ENCODE data around the gene SPDYE9.
"Not testable (repeated sequence)": the region's sequence is repeated elsewhere in the genome, so short reads cannot be mapped to it uniquely, and the experiment has no call there.

The SPDYE9 gene

DNA sequence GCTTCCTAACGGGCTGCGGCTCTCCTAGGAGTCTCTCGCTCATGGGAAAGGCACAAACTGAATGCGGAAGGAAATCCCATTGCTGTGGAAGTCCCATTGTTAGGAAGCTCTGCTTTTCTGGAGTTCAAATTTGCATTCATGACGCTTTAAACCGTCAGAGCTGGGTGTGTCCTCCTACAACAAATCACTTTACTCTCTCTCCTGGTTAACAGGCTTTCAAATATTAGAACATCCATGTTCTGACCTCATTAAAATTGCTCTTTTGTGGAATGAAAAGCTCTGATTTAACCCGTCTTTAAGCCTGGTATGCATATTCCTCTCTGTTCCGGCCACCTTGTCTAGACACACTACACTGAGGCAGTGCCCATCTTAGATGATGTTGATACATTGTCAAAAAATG is at the start of gene SPDYE9:
TSS of gene SPDYE9 (minus strand) at position 101 of the 400 bp plus-strand sequence. CDS start 1,800 bp downstream, outside the sequence.
- DNase-seq: not testable (repeated sequence)

- DNase-seq: not testable (repeated sequence)
Measured at GRCh38 chr7:73134866-73135265, 49.0 kb upstream of the SPDYE9 start.

DNA sequence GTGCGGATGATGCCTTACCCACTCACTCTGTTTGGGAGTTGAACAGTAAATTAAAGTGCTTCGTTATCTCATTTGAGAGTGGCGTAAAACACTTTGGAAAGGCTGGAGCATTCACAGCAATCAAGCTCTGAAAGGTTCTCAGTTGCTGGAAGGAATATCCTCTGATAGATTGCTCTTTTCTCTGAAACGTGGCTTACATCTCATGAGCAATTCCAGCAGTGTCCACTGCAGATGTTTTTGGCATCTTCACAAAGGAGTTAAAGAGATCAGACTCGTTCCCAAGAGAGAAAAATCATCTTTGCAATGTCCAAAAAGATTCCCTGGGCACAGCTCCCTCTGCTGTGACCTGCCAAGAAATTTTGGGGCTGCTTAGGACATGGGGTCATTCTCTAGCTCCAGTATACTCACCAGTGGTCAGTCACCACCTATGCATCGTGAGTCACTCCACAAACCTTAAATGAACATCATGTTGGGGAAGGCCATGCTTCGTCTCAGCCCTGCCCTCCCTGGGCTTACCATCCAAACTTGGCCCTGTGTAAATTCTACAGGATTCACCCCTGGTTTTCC is 46.9 kb upstream of the SPDYE9 start:
- not testable (repeated sequence) for DNase-seq

GRCh38 chr7:73130612-73131011 is 44.8 kb upstream of the SPDYE9 start:
- DNase-seq: not testable (repeated sequence)

GRCh38 chr7:73124126-73124525 is 38.3 kb upstream of the SPDYE9 start:
- not testable (repeated sequence) for DNase-seq

GRCh38 chr7:73122778-73123447 is 37.1 kb upstream of the SPDYE9 start:
- DNase-seq: not testable (repeated sequence)

DNA sequence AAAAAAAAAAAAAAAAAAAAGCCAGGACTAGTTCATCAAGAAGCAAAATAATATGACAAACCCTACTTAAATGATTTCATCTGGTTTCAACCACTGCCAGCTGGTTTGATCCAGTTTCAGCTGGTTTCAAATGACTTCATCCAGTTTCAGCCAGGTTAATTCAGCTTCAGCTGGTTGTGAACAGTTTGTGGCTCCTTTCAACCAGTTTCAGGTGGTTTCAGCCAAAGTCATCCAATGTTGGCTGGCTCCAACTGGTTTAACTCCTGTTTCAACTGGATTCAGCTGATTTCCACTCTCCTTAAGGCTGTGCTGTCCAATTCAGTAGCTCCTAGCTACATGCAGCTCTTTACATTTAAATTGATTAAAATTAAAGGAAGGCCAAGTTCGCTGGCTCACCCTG is 32.3 kb upstream of the SPDYE9 start:
- not testable (repeated sequence) for DNase-seq

DNA sequence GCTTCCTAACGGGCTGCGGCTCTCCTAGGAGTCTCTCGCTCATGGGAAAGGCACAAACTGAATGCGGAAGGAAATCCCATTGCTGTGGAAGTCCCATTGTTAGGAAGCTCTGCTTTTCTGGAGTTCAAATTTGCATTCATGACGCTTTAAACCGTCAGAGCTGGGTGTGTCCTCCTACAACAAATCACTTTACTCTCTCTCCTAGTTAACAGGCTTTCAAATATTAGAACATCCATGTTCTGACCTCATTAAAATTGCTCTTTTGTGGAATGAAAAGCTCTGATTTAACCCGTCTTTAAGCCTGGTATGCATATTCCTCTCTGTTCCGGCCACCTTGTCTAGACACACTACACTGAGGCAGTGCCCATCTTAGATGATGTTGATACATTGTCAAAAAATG is 28.0 kb downstream of the SPDYE9 start, which contains the start of gene SPDYE11:
TSS of gene SPDYE11 (minus strand) at position 101 of the 400 bp plus-strand sequence. CDS start 1,800 bp downstream, outside the sequence.
- DNase-seq: not testable (repeated sequence)

DNA sequence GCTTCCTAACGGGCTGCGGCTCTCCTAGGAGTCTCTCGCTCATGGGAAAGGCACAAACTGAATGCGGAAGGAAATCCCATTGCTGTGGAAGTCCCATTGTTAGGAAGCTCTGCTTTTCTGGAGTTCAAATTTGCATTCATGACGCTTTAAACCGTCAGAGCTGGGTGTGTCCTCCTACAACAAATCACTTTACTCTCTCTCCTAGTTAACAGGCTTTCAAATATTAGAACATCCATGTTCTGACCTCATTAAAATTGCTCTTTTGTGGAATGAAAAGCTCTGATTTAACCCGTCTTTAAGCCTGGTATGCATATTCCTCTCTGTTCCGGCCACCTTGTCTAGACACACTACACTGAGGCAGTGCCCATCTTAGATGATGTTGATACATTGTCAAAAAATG is 56.2 kb downstream of the SPDYE9 start, which contains the start of gene SPDYE8:
TSS of gene SPDYE8 (minus strand) at position 101 of the 400 bp plus-strand sequence. CDS start 1,800 bp downstream, outside the sequence.
- DNase-seq: not testable (repeated sequence)

Data from activated CD4-positive, alpha-beta T cell treated with anti-CD3 and anti-CD28 coated beads for 4 hours (primary cell).